ENCODE data around the gene CIDEB.

GRCh38 chr14:24347134-24347533 lies 39.4 kb upstream of the CIDEB start:
- TF ChIP-seq, protein P1, sequence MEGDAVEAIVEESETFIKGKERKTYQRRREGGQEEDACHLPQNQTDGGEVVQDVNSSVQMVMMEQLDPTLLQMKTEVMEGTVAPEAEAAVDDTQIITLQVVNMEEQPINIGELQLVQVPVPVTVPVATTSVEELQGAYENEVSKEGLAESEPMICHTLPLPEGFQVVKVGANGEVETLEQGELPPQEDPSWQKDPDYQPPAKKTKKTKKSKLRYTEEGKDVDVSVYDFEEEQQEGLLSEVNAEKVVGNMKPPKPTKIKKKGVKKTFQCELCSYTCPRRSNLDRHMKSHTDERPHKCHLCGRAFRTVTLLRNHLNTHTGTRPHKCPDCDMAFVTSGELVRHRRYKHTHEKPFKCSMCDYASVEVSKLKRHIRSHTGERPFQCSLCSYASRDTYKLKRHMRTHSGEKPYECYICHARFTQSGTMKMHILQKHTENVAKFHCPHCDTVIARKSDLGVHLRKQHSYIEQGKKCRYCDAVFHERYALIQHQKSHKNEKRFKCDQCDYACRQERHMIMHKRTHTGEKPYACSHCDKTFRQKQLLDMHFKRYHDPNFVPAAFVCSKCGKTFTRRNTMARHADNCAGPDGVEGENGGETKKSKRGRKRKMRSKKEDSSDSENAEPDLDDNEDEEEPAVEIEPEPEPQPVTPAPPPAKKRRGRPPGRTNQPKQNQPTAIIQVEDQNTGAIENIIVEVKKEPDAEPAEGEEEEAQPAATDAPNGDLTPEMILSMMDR (IDR thresholded peaks at IDR 0.05), result no peak
- no peak for TF ChIP-seq EP300 (IDR thresholded peaks at IDR 0.05)
- no peak for TF ChIP-seq POLR2A (IDR thresholded peaks at IDR 0.05)
